GM23248 (cell line): ENCODE data around the gene RELB.

Source experiments
- EZH2 ChIP-seq: fragments of 200-600 bp; sonication (generic); IDR thresholded peaks from 2 replicates; pipeline ENCODE4 v1.6.1; 2018; ENCODE audit warnings: antibody characterized with exemption, mild to moderate bottlenecking; ENCODE audit not compliant: insufficient read depth, poor library complexity, severe bottlenecking
- EZH2phosphoT487 ChIP-seq: fragments of 200-600 bp; sonication (generic); IDR thresholded peaks from 2 replicates; pipeline ENCODE4 v1.6.1; 2018; ENCODE audit warnings: antibody characterized with exemption, moderate library complexity, mild to moderate bottlenecking, low read depth; ENCODE audit not compliant: insufficient read depth

GRCh38 chr19:45005787-45006186 is 4.5 kb downstream of the RELB start:
- TF ChIP-seq EZH2: no peak
- no peak for TF ChIP-seq EZH2phosphoT487
